ENCODE results near the gene ZNF479.
"Not testable (repeated sequence)": the region's sequence is repeated elsewhere in the genome, so short reads cannot be mapped to it uniquely, and the experiment has no call there.

The ZNF479 gene

DNA sequence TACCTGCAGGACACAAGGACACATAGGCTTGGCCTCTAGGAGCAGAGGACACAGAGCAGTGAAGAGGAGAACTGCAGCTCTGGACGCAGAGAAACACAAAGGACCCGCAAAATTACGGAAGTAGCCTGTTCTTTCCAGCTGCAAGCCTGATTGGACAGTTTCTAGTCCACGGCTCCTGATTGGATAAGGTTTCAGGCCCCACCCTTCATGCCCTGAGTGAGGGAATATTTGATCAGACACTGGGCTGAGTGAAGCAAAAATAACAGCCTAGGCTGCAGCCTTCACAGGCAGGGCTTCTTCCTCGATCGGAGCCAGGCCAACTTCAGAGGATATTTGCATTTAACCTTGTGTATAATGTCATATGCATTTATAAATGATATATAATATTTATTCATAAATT lies at the start of gene ZNF479:
ZNF479 (minus strand) TSS at position 101 of the 400 bp plus-strand sequence. CDS start 112 bp downstream, outside the sequence.
- DNase-seq (ENCODE audit: low spot score) = not testable (repeated sequence)

GRCh38 chr7:57182031-57182430 lies 49.8 kb upstream of the ZNF479 start:
- no peak for DNase-seq (ENCODE audit: low spot score)

GRCh38 chr7:57181281-57181680 lies 49.0 kb upstream of the ZNF479 start:
- no peak for DNase-seq (ENCODE audit: low spot score)

DNA sequence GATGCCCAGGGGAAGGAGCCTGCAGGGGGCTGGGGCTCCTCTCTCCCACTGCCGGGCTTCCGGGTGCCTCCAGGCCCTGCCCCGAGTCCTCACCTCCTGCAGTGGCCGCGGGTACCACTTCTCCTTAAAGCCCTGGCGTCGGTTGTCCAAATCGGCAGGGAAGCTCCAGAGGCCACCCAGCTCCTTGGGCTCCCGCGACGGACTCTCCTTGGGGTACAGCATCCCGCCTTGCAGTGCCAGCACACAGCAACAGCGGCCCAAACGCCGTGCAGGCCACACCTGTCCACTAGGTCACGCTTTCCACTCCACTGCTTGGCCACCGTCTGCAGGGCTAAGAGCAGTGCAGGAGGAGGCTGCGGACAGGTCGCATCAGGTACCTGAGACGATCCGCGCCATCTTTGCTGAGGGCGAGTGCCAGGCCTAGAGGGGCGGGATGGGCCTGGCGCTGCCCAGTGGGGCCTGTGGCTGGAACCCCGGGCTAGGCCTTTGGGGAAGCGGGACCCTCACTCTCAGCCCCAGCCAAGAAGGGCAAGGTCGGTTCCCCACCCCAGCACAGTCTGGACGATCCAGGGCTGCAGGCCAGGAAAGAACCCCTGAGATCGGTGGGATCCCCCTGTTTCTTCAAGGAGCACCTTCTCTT lies 47.7 kb upstream of the ZNF479 start:
- DNase-seq (ENCODE audit: low spot score) = no peak

GRCh38 chr7:57178768-57179139 lies 46.5 kb upstream of the ZNF479 start:
- no peak for DNase-seq (ENCODE audit: low spot score)

- DNase-seq (ENCODE audit: low spot score) = no peak
Measured at GRCh38 chr7:57177856-57178767, 45.9 kb upstream of the ZNF479 start.

DNA sequence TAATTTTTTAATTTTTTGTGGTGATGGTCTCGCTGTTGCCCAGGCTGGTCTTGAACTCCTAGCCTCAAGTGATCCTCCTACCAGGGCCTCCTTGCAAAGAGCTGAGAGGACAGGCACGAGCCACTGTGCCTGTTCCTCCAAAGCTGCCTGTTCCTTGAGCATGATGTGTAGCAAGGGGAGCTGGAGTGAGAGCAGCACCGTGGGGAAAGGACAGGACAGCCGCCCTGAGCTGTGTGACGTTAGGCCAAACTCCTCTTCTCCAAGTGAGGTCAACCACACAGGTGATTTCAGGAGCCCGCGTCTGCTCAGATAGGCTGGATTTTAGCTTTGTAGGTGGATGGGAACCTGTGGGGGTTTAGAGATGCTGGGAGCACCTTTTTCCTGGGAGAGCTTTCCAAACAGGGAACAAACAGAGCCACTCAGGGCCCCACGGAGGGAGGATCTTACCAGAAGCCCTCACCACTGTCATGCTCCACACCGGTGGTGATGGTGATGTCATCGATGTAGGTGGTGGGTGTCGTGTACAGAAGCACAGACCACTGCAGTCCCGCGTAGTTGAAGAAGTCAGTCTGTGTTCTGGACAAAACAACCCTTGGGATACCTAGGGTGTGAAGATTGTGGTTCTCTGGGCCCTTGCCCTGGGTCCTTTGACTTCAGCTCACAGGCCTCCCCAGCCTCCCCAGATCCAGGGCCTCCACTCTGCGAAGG lies 44.8 kb upstream of the ZNF479 start:
- no peak for DNase-seq (ENCODE audit: low spot score)

DNA sequence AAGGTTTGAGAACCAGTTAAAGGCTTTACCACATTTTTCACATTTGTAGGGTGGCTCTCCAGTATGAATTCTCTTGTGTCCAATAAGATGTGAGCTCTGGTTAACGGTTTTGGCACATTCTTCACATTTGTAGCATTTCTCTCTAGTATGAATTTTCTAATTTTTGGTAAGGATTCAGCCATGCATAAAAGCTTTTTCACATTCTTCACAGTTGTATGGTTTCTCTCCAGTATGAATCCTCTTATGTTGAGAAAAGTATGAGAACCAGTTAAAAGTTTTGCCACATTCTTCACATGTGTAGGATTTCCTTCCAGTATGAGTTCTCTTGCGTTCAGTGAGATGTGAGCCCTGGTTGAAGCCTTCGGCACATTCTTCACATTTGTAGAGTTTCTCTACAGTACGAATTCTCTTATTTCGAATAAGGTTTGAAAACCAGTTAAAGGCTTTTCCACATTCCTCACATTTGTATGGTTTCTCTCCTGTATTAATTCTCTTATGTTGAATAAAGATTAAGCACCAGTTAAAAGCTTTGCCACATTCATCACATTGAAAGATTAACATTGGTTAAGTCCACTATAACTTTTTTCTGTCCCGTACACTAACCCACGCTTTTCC lies 33.2 kb upstream of the ZNF479 start:
- no peak for DNase-seq (ENCODE audit: low spot score)

DNA sequence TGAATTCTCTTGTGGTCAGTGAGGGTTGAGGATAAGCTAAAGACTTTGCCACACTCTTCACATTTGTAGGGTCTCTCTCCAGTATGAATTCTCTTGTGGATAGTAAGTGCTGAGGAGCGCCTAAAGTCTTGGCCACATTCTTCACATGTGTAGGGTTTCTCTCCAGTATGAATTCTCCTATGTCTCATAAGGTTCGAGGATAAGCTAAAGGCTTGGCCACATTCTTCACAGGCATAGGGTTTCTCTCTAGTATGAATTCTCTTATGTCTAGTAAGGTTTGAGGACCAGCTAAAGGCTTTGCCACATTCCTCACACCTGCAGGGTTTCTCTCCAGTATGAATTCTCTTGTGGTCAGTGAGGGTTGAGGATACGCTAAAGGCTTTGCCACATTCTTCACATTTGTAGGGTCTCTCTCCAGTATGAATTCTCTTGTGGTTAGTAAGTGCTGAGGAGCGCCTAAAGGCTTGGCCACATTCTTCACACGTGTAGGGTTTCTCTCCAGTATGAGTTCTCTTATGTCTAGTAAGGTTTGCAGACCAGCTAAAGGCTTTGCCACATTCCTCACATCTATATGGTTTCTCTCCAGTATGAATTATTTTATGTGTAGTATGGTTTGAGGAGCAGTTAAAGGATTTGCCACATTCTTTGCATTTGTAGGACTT lies 12.0 kb downstream of the ZNF479 start:
- DNase-seq (ENCODE audit: low spot score) = not testable (repeated sequence)

Measured in CD4-positive, alpha-beta T cell treated with Interleukin-2 at 100 ng/mL for 4 hours (primary cell).